Endothelial cell of umbilical vein (primary cell): ENCODE data around the gene OTUD1. TPM values are rescaled to one million over a fixed set of nuclear protein-coding genes. Genes with fewer than 3 reads are reported as not detected.

Experiments
- BruUV-seq: library from RNA; stranded (reverse); fragments of 400-500 nt; replicated peaks from 2 replicates; lab custom pipeline; 2021; lab: Mats Ljungman, UMichigan
- CTCF ChIA-PET: fragments of 300-600, 350-600 bp; sonication (Branson Sonifier 250); formaldehyde crosslinking; loops from one replicate; lab custom pipeline; 2021; ENCODE audit warnings: antibody characterized with exemption, inconsistent platforms; lab: Charles Lee
- POLR2A ChIA-PET: fragments of 300-600, 350-600 bp; sonication (Branson Sonifier 250); formaldehyde crosslinking; loops from one replicate; lab custom pipeline; 2021; ENCODE audit warnings: antibody characterized with exemption, inconsistent platforms; lab: Charles Lee
- DNase-seq: peaks from one replicate; pipeline ENCODE4 v3.0.0-alpha.2; 2011; ENCODE audit warnings: low read depth, low spot score
- FAIRE-seq: peaks from 2 replicates; lab custom pipeline; 2011; peaks lifted over from hg19 to GRCh38; lab: Jason Lieb, UNC
- H2AFZ ChIP-seq: 2 replicates; pipeline ENCODE4 v1.6.0; 2012; ENCODE audit warnings: low read depth, low read length, control low read depth, inconsistent platforms
- H3K27ac ChIP-seq: 2 replicates; pipeline ENCODE4 v1.5.1; 2011; ENCODE audit warnings: low read depth, mild to moderate bottlenecking, control low read depth, low read length, moderate library complexity; ENCODE audit not compliant: insufficient read depth
- H3K27me3 ChIP-seq, 2 experiments: 2 replicates each; pipeline versions ENCODE4 v1.6.0 to v1.6.1; 2011; ENCODE audit warnings: low read length in 2 of 2, mixed read lengths in 1 of 2; ENCODE audit not compliant: control insufficient read depth in 2 of 2, insufficient read depth in 2 of 2
- H3K36me3 ChIP-seq, 2 experiments: 2 replicates in 1 of 2; 3 replicates in 1 of 2; pipeline ENCODE4 v1.5.1; 2011; ENCODE audit warnings: low read length in 2 of 2, mild to moderate bottlenecking in 1 of 2, moderate library complexity in 1 of 2; ENCODE audit not compliant: control insufficient read depth in 2 of 2, insufficient read depth in 2 of 2; ENCODE audit errors: extremely low read depth in 1 of 2
- H3K4me1 ChIP-seq: 3 replicates; pipeline ENCODE4 v1.5.1; 2011; ENCODE audit warnings: mild to moderate bottlenecking, low read length; ENCODE audit not compliant: control insufficient read depth, insufficient read depth; ENCODE audit errors: extremely low read depth
- H3K4me2 ChIP-seq: 2 replicates; pipeline ENCODE4 v1.6.1; 2011; ENCODE audit warnings: low read length, control low read depth, mixed read lengths; ENCODE audit not compliant: insufficient read depth
- H3K4me3 ChIP-seq, 3 experiments: fragments of 200-600 bp in 1 of 3; sonication (generic), shearing (Covaris generic) in 1 of 3; replicated peaks in 1 of 3; 2 replicates each; pipeline ENCODE4 v1.5.1; 2011 to 2016; ENCODE audit warnings: control low read depth in 3 of 3, low read length in 3 of 3, mild to moderate bottlenecking in 2 of 3, inconsistent platforms in 1 of 3, low read depth in 1 of 3, moderate library complexity in 1 of 3; ENCODE audit not compliant: insufficient read depth in 1 of 3
- H3K79me2 ChIP-seq: 2 replicates; pipeline ENCODE4 v1.6.0; 2012; ENCODE audit warnings: low read length, inconsistent platforms; ENCODE audit not compliant: control insufficient read depth, insufficient read depth
- H3K9ac ChIP-seq: replicated peaks from 2 replicates; pipeline ENCODE3; 2011; ENCODE audit warnings: low read length, control low read depth; ENCODE audit not compliant: insufficient read depth; ENCODE audit errors: extremely low read depth
- H3K9me1 ChIP-seq: replicated peaks from 3 replicates; pipeline ENCODE4 v1.6.0; 2011; ENCODE audit warnings: mild to moderate bottlenecking, low read length; ENCODE audit not compliant: control insufficient read depth, insufficient read depth; ENCODE audit errors: extremely low read depth
- H3K9me3 ChIP-seq: replicated peaks from 2 replicates; pipeline ENCODE4 v1.5.1; 2012; ENCODE audit warnings: low read length, inconsistent platforms; ENCODE audit not compliant: control insufficient read depth, insufficient read depth
- H4K20me1 ChIP-seq: replicated peaks from 2 replicates; pipeline ENCODE3; 2011; ENCODE audit warnings: mild to moderate bottlenecking, low read length; ENCODE audit not compliant: control insufficient read depth, insufficient read depth; ENCODE audit errors: extremely low read depth
- EZH2 ChIP-seq: IDR thresholded peaks from 2 replicates; pipeline ENCODE4 v1.6.1; 2012; ENCODE audit warnings: borderline replicate concordance, low read depth, mild to moderate bottlenecking, moderate library complexity, low read length, inconsistent platforms; ENCODE audit not compliant: severe bottlenecking
- FOS ChIP-seq: IDR thresholded peaks from 2 replicates; pipeline ENCODE4 v1.6.1; 2011; ENCODE audit warnings: mild to moderate bottlenecking, low read length, moderate library complexity, borderline replicate concordance; ENCODE audit not compliant: insufficient read depth
- GATA2 ChIP-seq: IDR thresholded peaks from 2 replicates; pipeline ENCODE4 v1.7.0; 2011; ENCODE audit warnings: low read depth, mild to moderate bottlenecking, moderate library complexity, mixed read lengths, low read length; ENCODE audit not compliant: insufficient read length, insufficient read depth
- JUN ChIP-seq: IDR thresholded peaks from 2 replicates; pipeline ENCODE4 v1.6.1; 2011; ENCODE audit warnings: borderline replicate concordance, low read depth; ENCODE audit not compliant: insufficient read length, insufficient read depth
- MYC ChIP-seq: IDR thresholded peaks from one replicate; pipeline ENCODE4 v1.6.1; 2011; ENCODE audit warnings: mild to moderate bottlenecking, low read depth, low read length
- POLR2A ChIP-seq: IDR thresholded peaks from 2 replicates; pipeline ENCODE4 v1.6.1; 2012; ENCODE audit warnings: low read depth, mild to moderate bottlenecking, control low read depth, low read length
- POLR2AphosphoS5 ChIP-seq: IDR thresholded peaks from 2 replicates; pipeline ENCODE4 v1.6.1; 2012; ENCODE audit warnings: low read depth, mild to moderate bottlenecking, control low read depth, low read length, moderate library complexity; ENCODE audit not compliant: insufficient read depth
- dilution Hi-C: fragments of 300-500 bp; cut with MboI; formaldehyde crosslinking; loops from one replicate; pipeline ENCODE4 v1.15.0; 2019; ENCODE audit warnings: low sequenced_read_pairs; ENCODE audit not compliant: extremely low pct_ligation_motif_present
- intact Hi-C: fragments of 100-400 bp; cut with micrococcal nuclease; formaldehyde crosslinking; loops from one replicate; pipeline ENCODE4 v1.10.0; 2022
- polyA plus RNA-seq, 4 experiments: library from polyadenylated mRNA; depleted of rRNA in 3 of 4; stranded (reverse) in 3 of 4; unstranded in 1 of 4; fragments of >200 nt; gene quantifications; 2 replicates each; pipeline versions ENCODE4 v1.2.1 to v1.2.3, GENCODE V29; 2011 to 2012; ENCODE audit warnings: missing spikeins in 1 of 4
- total RNA-seq: library from RNA; stranded (reverse); gene quantifications from 2 replicates; pipeline ENCODE4 v1.2.3, GENCODE V29; 2021
- TF ChIP-seq, protein P1 (sequence below): IDR thresholded peaks from 2 replicates; pipeline ENCODE4 v1.6.1; 2011; ENCODE audit not compliant: insufficient read depth, insufficient read length
- TF ChIP-seq, protein P2 (sequence below), 2 donors: IDR thresholded peaks; 1 replicate in 1 of 2; 2 replicates in 1 of 2; pipeline ENCODE4 v1.5.1; 2011; ENCODE audit warnings: low read length in 2 of 2, mild to moderate bottlenecking in 2 of 2, moderate library complexity in 2 of 2, control low read depth in 1 of 2, inconsistent platforms in 1 of 2, low read depth in 1 of 2; ENCODE audit not compliant: insufficient read depth in 1 of 2; ENCODE audit errors: extremely low read depth in 1 of 2

OTUD1 gene
- total and polyA plus RNA-seq, 2 donors (not counting 3 experiments of a cell fraction or from before 2014, with no cell fraction given), result 2.2 to 4.8 TPM

DNA sequence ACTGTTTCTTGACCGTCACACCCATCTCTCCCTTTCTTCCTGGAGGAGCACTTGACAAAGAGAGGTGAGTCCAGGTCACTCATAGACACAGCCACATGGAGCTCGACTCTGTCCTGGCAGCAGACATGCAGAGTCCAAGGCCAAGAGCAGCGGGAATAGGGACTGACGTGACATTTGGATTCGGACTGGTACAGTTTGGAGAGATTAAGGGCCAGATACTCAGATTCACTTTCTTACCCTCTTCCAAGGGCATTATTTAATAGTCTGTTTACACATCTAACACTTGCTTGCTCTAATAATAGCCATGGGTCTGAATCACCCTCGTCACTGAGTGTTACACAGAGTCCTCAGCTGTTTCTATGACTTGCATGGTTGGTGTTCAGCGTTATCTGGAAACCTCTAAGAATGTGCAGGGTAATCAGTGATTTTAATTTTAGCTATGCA is 39.2 kb upstream of the OTUD1 start:
- intact Hi-C loops, result no loop called here
- DNase-seq (no peak), FAIRE-seq (no peak)
- dilution Hi-C loops, result no loop called here
- Histone ChIP-seq H3K27me3 (no peaks in the 10 kb centered on the region), H4K20me1 (no peaks in the 10 kb centered on the region), H3K9ac (no peak overlapping the region), H3K79me2 (no peaks in the 10 kb centered on the region), H3K9me1 (no peaks in the 10 kb centered on the region), H2AFZ (no peak overlapping the region), H3K4me1 (no peaks in the 10 kb centered on the region), H3K4me2 (no peak overlapping the region), H3K4me3 (no peak overlapping the region), H3K36me3 (no peaks in the 10 kb centered on the region), H3K27ac (no peak overlapping the region), H3K9me3 (no peaks in the 10 kb centered on the region)
- POLR2A ChIA-PET, result no interaction called here
- TF ChIP-seq, protein P1, sequence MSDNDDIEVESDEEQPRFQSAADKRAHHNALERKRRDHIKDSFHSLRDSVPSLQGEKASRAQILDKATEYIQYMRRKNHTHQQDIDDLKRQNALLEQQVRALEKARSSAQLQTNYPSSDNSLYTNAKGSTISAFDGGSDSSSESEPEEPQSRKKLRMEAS, result no peak
- no TSS peak for BruUV-seq
- CTCF ChIA-PET, result no interaction called here

DNA sequence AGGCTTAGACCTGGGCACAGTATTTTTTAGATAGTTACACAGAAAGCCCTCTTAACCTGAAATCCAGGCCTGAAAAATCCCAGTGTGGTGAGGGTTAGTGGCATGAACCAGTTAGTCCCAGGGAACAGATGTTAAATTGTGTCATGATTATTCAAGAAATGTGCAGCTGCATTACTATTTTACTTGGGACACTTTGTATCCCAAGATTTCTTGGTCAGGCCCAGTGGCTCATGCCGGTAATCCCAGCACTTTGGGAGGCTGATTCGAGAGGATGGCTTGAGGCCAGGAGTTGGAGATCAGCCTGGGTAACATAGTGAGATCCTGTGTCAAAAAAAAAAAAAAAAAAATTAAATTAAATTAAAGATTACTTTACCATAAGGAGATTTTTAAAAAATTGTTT is 36.0 kb upstream of the OTUD1 start:
- ChIA-PET CTCF (no interaction called here), POLR2A (no interaction called here)
- FAIRE-seq (no peak), DNase-seq (no peak)
- H2AFZ ChIP-seq, result no peak overlapping the region
- no peaks in the 10 kb centered on the region for H4K20me1 ChIP-seq
- no peak overlapping the region for H3K4me2 ChIP-seq
- dilution Hi-C loops, result no loop called here
- BruUV-seq, result no TSS peak
- no peaks in the 10 kb centered on the region for H3K9me1 ChIP-seq
- no peak for TF ChIP-seq JUN
- TF ChIP-seq FOS, result no peak
- TF ChIP-seq, protein P2, sequence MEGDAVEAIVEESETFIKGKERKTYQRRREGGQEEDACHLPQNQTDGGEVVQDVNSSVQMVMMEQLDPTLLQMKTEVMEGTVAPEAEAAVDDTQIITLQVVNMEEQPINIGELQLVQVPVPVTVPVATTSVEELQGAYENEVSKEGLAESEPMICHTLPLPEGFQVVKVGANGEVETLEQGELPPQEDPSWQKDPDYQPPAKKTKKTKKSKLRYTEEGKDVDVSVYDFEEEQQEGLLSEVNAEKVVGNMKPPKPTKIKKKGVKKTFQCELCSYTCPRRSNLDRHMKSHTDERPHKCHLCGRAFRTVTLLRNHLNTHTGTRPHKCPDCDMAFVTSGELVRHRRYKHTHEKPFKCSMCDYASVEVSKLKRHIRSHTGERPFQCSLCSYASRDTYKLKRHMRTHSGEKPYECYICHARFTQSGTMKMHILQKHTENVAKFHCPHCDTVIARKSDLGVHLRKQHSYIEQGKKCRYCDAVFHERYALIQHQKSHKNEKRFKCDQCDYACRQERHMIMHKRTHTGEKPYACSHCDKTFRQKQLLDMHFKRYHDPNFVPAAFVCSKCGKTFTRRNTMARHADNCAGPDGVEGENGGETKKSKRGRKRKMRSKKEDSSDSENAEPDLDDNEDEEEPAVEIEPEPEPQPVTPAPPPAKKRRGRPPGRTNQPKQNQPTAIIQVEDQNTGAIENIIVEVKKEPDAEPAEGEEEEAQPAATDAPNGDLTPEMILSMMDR (IDR thresholded peaks at IDR 0.05; ENCODE audit: extremely low read depth in 1 of 2, insufficient read depth in 1 of 2, low read depth in 1 of 2, low read length in 2 of 2), result no peak
- no peak for TF ChIP-seq POLR2AphosphoS5
- no peak for TF ChIP-seq POLR2A
- TF ChIP-seq, protein P1, result no peak
- no peak for TF ChIP-seq MYC
- no peak for TF ChIP-seq EZH2
- no peak for TF ChIP-seq GATA2
- no peaks in the 10 kb centered on the region for H3K27me3 ChIP-seq
- H3K4me1 ChIP-seq, result no peaks in the 10 kb centered on the region
- no peak overlapping the region for H3K27ac ChIP-seq
- no peak overlapping the region for H3K4me3 ChIP-seq
- intact Hi-C loops, result no loop called here
- no peaks in the 10 kb centered on the region for H3K9me3 ChIP-seq
- no peaks in the 10 kb centered on the region for H3K36me3 ChIP-seq
- H3K79me2 ChIP-seq, result no peaks in the 10 kb centered on the region
- H3K9ac ChIP-seq, result no peak overlapping the region
